ENCODE data around the gene ARHGEF10L. TPM values are rescaled to one million over a fixed set of nuclear protein-coding genes. Genes with fewer than 3 reads are reported as not detected.
"Not testable (repeated sequence)": the region's sequence is repeated elsewhere in the genome, so short reads cannot be mapped to it uniquely, and the experiment has no call there.

Gene ARHGEF10L, protein sequence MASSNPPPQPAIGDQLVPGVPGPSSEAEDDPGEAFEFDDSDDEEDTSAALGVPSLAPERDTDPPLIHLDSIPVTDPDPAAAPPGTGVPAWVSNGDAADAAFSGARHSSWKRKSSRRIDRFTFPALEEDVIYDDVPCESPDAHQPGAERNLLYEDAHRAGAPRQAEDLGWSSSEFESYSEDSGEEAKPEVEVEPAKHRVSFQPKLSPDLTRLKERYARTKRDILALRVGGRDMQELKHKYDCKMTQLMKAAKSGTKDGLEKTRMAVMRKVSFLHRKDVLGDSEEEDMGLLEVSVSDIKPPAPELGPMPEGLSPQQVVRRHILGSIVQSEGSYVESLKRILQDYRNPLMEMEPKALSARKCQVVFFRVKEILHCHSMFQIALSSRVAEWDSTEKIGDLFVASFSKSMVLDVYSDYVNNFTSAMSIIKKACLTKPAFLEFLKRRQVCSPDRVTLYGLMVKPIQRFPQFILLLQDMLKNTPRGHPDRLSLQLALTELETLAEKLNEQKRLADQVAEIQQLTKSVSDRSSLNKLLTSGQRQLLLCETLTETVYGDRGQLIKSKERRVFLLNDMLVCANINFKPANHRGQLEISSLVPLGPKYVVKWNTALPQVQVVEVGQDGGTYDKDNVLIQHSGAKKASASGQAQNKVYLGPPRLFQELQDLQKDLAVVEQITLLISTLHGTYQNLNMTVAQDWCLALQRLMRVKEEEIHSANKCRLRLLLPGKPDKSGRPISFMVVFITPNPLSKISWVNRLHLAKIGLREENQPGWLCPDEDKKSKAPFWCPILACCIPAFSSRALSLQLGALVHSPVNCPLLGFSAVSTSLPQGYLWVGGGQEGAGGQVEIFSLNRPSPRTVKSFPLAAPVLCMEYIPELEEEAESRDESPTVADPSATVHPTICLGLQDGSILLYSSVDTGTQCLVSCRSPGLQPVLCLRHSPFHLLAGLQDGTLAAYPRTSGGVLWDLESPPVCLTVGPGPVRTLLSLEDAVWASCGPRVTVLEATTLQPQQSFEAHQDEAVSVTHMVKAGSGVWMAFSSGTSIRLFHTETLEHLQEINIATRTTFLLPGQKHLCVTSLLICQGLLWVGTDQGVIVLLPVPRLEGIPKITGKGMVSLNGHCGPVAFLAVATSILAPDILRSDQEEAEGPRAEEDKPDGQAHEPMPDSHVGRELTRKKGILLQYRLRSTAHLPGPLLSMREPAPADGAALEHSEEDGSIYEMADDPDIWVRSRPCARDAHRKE (N-terminal part only)
- not detected in 2 replicates for total RNA-seq (2014; rRNA removed; shearing (Covaris generic); ENCODE audit: low replicate concordance)

DNA sequence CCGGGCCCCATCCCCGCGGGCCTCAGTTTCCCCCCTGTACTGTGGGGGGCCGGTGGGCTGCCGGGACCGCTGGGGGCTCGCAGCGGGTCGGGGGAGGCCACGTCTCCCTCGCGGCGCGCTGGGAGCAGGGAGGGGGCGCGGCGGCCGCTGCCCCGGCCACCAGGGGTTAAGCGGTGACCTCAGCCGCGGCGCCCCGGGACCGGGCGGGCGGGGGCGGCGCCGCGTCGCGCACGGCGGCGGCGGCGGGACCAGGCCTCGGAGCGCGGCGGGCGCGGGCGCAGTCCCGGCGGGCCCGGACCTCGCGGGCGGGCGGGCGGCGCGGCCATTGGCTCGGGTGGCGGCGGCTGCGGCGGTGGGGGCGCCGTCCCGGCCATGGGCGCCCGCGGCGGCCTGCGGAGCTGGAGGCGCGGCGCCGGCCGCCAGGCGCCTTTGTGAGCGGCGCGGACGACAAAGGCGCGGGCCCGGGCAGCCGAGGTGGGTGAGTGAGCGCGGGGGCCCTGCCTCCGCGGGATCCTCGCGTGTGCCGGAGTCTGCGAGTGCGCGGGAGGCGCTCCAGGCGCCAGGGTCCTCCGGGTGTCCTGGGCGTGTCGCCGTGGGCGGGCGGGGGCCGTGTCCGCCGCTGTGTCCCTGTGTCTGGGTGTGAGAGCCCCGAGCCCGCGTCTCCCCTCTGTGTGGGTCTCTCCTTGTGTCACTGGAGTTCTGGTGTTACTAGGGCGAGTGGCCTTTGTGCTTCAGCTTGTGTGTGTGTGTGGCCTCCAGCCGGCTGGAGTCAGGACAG, at the start of gene ARHGEF10L:
Gene ARHGEF10L, plus strand, starts transcription at position 222 of the 778 bp plus-strand sequence. CDS start 40,898 bp downstream, outside the sequence.
- no peaks in the 10 kb centered on the region; the same call in 1 of the 2 replicates for H3K4me1 ChIP-seq (ENCODE audit: low read length)
- no peaks in the 10 kb centered on the region for H4K20me1 ChIP-seq (ENCODE audit: insufficient read depth, low read depth, low read length)
- no peaks in the 10 kb centered on the region for H3K9me2 ChIP-seq (replicated peaks; ENCODE audit: insufficient read depth, low read length)
- H2AFZ ChIP-seq (ENCODE audit: low read length) = no peak within 1 kb of the TSS
- no peak within 1 kb of the TSS for H3K4me3 ChIP-seq (ENCODE audit: low read length)
- no peak for DNase-seq
- H3K79me2 ChIP-seq (ENCODE audit: low read length) = no peaks in the 10 kb centered on the region
- H3K4me2 ChIP-seq (ENCODE audit: low read depth, low read length, poor library complexity, severe bottlenecking) = no peak within 1 kb of the TSS
- no peak within 1 kb of the TSS for H3K9ac ChIP-seq (ENCODE audit: low read length)
- no peaks in the 10 kb centered on the region for H3K27me3 ChIP-seq (ENCODE audit: low read length)
- H3K36me3 ChIP-seq (ENCODE audit: insufficient read depth, low read length) = no peaks in the 10 kb centered on the region
- H3K9me3 ChIP-seq (ENCODE audit: low read length) = no peaks in the 10 kb centered on the region
- H3K27ac ChIP-seq (ENCODE audit: low read length) = no peak within 1 kb of the TSS

DNA sequence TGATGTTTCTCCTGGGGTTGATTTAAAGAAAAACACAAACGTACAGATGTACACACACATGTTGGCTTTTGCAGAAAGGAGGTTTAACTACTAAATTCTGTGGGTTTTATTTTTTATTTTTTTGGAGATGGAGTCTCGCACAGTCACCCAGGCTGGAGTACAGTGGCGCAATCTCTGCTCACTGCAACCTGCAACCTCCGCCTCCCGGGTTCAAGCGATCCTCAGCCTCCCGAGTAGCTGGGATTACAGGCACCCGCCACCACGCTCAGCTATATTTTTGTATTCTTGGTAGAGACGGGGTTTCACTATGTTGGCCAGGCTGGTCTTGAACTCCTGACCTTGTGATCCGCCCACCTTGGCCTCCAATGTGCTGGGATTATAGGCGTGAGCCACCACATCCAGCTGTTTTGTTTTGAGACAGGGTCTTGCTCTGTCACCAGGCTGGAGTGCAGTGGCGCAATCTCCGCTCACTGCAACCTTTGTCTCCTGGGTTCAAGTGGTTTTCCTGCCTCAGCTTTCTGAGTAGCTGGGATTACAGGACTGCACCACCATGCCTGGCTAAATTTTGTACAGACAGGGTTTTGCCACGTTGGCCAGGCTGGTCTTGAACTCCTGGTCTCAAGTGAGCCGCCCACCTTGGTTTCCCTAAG, 49.6 kb upstream of the ARHGEF10L start:
- not testable (repeated sequence) for H3K4me2 ChIP-seq (ENCODE audit: low read depth, low read length, poor library complexity, severe bottlenecking); H3K9me3 ChIP-seq (ENCODE audit: low read length); H3K27me3 ChIP-seq (ENCODE audit: low read length); H3K9me2 ChIP-seq (replicated peaks; ENCODE audit: insufficient read depth, low read length); H2AFZ ChIP-seq (ENCODE audit: low read length); H3K27ac ChIP-seq (ENCODE audit: low read length); DNase-seq; H3K4me1 ChIP-seq (ENCODE audit: low read length); H3K9ac ChIP-seq (ENCODE audit: low read length); H3K36me3 ChIP-seq (ENCODE audit: insufficient read depth, low read length); H3K4me3 ChIP-seq (ENCODE audit: low read length); H4K20me1 ChIP-seq (ENCODE audit: insufficient read depth, low read depth, low read length); H3K79me2 ChIP-seq (ENCODE audit: low read length)

DNA sequence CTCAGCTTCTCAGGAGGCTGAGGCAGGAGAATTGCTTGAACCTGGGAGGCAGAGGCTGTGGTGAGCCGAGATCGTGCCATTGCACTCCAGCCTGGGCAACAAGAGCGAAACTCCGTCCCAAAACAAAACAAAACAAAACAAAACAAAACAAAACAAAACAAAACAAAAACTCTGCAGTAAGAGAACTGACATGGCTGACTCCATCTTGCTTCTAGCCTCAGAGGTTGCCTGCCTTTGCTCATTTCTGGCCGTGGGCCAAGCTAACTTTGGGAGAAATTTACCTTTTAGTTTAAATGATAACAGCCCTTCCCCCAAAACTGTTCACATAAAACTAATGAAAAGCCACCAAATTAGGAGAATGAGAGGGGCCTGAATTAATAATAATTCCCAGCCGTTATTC, 48.8 kb upstream of the ARHGEF10L start:
- not testable (repeated sequence) for H3K4me3 ChIP-seq (ENCODE audit: low read length); H4K20me1 ChIP-seq (ENCODE audit: insufficient read depth, low read depth, low read length); H3K27ac ChIP-seq (ENCODE audit: low read length); H3K79me2 ChIP-seq (ENCODE audit: low read length); H3K4me2 ChIP-seq (ENCODE audit: low read depth, low read length, poor library complexity, severe bottlenecking); H3K9ac ChIP-seq (ENCODE audit: low read length); H3K9me2 ChIP-seq (replicated peaks; ENCODE audit: insufficient read depth, low read length); H3K36me3 ChIP-seq (ENCODE audit: insufficient read depth, low read length); H3K27me3 ChIP-seq (ENCODE audit: low read length); DNase-seq; H3K9me3 ChIP-seq (ENCODE audit: low read length); H3K4me1 ChIP-seq (ENCODE audit: low read length); H2AFZ ChIP-seq (ENCODE audit: low read length)

DNA sequence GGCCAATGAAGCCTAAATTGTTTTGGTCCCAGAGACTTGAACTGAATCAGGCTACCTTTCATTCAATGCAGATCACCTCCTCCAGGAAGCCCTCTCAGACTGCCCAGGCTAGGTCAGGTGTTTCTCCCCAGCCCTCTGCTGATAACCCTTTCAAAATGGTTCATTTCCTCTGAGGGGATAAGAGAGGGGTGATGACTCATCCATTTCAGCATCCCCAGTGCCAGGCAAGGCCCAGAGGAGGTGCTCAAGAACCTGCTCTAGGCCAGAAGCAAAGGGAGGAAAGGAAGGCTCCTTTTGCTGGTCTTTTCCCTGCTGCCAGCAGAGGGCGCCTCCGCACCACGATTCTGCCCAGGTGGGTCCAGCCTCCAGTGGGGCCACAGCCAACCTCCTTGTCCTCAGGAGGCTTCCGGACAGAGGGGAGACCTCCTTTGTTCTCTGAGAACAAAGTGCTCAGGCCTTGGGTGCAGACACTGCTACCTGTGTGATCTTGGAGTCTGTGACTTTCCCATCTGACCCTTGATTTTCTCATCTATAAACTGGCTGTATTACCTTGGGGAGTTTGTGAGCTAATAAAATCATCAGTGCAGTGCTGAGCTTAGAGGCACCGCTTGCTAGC, 45.3 kb upstream of the ARHGEF10L start:
- DNase-seq = peak; percentile 86
- no peak overlapping the region for H2AFZ ChIP-seq (ENCODE audit: low read length)

DNA sequence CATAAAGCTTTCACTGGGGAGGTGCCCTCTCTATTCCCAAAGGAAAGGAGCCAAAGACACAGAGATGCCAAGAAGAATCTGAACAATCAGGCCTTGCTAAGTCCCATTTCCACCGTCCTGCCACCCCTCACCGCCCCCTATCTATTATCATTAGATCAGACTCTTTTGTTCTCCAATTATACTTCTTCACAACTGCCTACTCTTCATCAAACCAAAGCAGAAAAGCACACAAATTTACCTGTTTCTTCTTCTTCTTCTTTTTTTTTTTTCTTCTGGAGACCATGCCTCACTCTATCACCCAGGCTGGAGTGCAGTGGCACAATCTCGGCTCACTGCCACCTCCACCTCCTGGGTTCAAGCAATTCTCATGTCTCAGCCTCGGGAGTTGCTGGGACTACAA, 43.1 kb upstream of the ARHGEF10L start:
- Histone ChIP-seq H3K4me2 (ENCODE audit: low read depth, low read length, poor library complexity, severe bottlenecking) (no peak overlapping the region), H3K27me3 (ENCODE audit: low read length) (no peaks in the 10 kb centered on the region), H3K4me1 (ENCODE audit: low read length) (no peaks in the 10 kb centered on the region), H3K4me3 (ENCODE audit: low read length) (no peak overlapping the region), H3K9me2 (replicated peaks; ENCODE audit: insufficient read depth, low read length) (no peaks in the 10 kb centered on the region), H3K27ac (ENCODE audit: low read length) (no peak overlapping the region), H3K36me3 (ENCODE audit: insufficient read depth, low read length) (no peaks in the 10 kb centered on the region), H3K9ac (ENCODE audit: low read length) (no peak overlapping the region), H3K9me3 (ENCODE audit: low read length) (no peaks in the 10 kb centered on the region), H2AFZ (ENCODE audit: low read length) (no peak overlapping the region), H3K79me2 (ENCODE audit: low read length) (no peaks in the 10 kb centered on the region), H4K20me1 (ENCODE audit: insufficient read depth, low read depth, low read length) (no peaks in the 10 kb centered on the region)
- DNase-seq = no peak

More for the DNA sequence above, 45.3 kb upstream of the ARHGEF10L start:
- H3K4me1 ChIP-seq (ENCODE audit: low read length) = no peaks in the 10 kb centered on the region
- H3K79me2 ChIP-seq (ENCODE audit: low read length) = no peaks in the 10 kb centered on the region
- H3K27me3 ChIP-seq (ENCODE audit: low read length) = no peaks in the 10 kb centered on the region
- H3K9ac ChIP-seq (ENCODE audit: low read length) = no peak overlapping the region
- H3K9me2 ChIP-seq (replicated peaks; ENCODE audit: insufficient read depth, low read length) = no peaks in the 10 kb centered on the region
- no peaks in the 10 kb centered on the region for H3K36me3 ChIP-seq (ENCODE audit: insufficient read depth, low read length)
- H3K27ac ChIP-seq (ENCODE audit: low read length) = no peak overlapping the region
- no peaks in the 10 kb centered on the region for H4K20me1 ChIP-seq (ENCODE audit: insufficient read depth, low read depth, low read length)
- H3K9me3 ChIP-seq (ENCODE audit: low read length) = no peaks in the 10 kb centered on the region
- H3K4me2 ChIP-seq (ENCODE audit: low read depth, low read length, poor library complexity, severe bottlenecking) = no peak overlapping the region
- no peak overlapping the region for H3K4me3 ChIP-seq (ENCODE audit: low read length)

DNA sequence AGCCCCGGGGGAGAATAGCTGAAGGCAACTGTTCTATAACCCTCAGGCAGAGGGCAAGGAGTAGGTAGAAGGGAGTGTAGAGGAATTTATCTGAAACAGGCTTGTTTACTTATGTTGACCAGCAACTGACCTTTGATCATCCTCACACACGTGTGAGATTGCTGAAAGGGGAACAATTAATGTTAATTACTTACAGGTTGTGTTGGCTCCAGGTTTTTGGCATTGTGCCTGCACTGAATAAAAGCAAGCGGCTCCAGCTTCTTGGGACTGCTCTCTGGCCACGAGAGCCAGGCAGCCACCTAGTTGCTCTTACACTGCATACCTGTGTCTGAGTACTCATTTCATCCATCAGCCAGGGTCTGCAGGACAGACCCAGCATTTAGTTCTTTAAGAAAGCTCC, 41.3 kb upstream of the ARHGEF10L start:
- Histone ChIP-seq H3K4me2 (ENCODE audit: low read depth, low read length, poor library complexity, severe bottlenecking) (no peak overlapping the region), H3K4me1 (ENCODE audit: low read length) (no peaks in the 10 kb centered on the region), H3K36me3 (ENCODE audit: insufficient read depth, low read length) (no peaks in the 10 kb centered on the region), H3K9me3 (ENCODE audit: low read length) (no peaks in the 10 kb centered on the region), H3K79me2 (ENCODE audit: low read length) (no peaks in the 10 kb centered on the region), H3K4me3 (ENCODE audit: low read length) (no peak overlapping the region), H3K9ac (ENCODE audit: low read length) (no peak overlapping the region), H3K9me2 (replicated peaks; ENCODE audit: insufficient read depth, low read length) (no peaks in the 10 kb centered on the region), H2AFZ (ENCODE audit: low read length) (no peak overlapping the region), H3K27ac (ENCODE audit: low read length) (no peak overlapping the region), H4K20me1 (ENCODE audit: insufficient read depth, low read depth, low read length) (no peaks in the 10 kb centered on the region; the same call in 1 of the 2 replicates), H3K27me3 (ENCODE audit: low read length) (no peaks in the 10 kb centered on the region)
- no peak for DNase-seq

DNA sequence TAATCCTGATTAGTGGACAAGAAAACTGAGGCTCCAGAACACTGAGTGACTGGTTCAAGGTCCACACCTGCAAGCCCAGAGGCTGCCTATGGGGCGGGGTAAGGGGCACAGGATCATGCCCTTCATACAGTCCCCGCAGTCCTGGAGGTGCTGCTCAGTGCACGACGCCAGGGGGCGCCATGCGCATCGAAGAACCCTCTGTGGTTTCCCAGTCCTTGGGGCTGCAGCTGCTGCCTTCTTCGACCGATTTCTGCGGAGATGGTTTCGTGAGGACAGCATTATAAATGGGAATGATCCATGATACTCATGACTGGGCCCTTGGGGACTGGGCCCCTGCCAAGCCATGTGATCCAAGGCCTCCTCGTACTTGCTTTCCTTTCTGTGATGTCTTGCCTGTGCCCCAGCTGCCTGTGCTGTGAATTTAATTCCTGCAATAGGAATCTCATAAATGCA, 37.1 kb upstream of the ARHGEF10L start:
- no peak overlapping the region for H3K9ac ChIP-seq (ENCODE audit: low read length)
- H3K4me3 ChIP-seq (ENCODE audit: low read length) = no peak overlapping the region
- no peaks in the 10 kb centered on the region for H3K79me2 ChIP-seq (ENCODE audit: low read length)
- no peak overlapping the region for H3K4me2 ChIP-seq (ENCODE audit: low read depth, low read length, poor library complexity, severe bottlenecking)
- H3K9me3 ChIP-seq (ENCODE audit: low read length) = no peaks in the 10 kb centered on the region
- H3K27me3 ChIP-seq (ENCODE audit: low read length) = no peaks in the 10 kb centered on the region
- no peaks in the 10 kb centered on the region; the same call in 1 of the 2 replicates for H4K20me1 ChIP-seq (ENCODE audit: insufficient read depth, low read depth, low read length)
- H3K36me3 ChIP-seq (ENCODE audit: insufficient read depth, low read length) = no peaks in the 10 kb centered on the region
- H2AFZ ChIP-seq (ENCODE audit: low read length) = no peak overlapping the region
- no peak overlapping the region for H3K27ac ChIP-seq (ENCODE audit: low read length)
- H3K9me2 ChIP-seq (replicated peaks; ENCODE audit: insufficient read depth, low read length) = no peaks in the 10 kb centered on the region
- H3K4me1 ChIP-seq (ENCODE audit: low read length) = no peaks in the 10 kb centered on the region
- DNase-seq = peak; percentile 90
